ENCODE results near the gene GMDS. TPM values are rescaled to one million over a fixed set of nuclear protein-coding genes. Genes with fewer than 3 reads are reported as not detected.

Gene GMDS
- total RNA-seq, 1 donor from 2014 or later = 30.2 TPM

- Histone ChIP-seq H3K9me3 (no peaks in the 10 kb centered on the region), H3K4me3 (no peak overlapping the region), H3K4me1 (no peaks in the 10 kb centered on the region), H3K27ac (no peak overlapping the region), H3K36me3 (no peaks in the 10 kb centered on the region), H3K27me3 (no peaks in the 10 kb centered on the region)
- no peak for TF ChIP-seq CTCF (IDR thresholded peaks at IDR 0.05)
- no peak for TF ChIP-seq POLR2AphosphoS5 (IDR thresholded peaks at IDR 0.05; ENCODE audit: insufficient read depth in 1 of 2, low read depth in 1 of 2)
- DNase-seq (ENCODE audit: extremely low spot score in 2 of 2) = no peak
- intact Hi-C loops (cut with DNase I) = no loop called here
These were observed 57.0 kb downstream of the GMDS start for GRCh38 chr6:2188397-2188796.

GRCh38 chr6:2187826-2188225, 57.6 kb downstream of the GMDS start:
- Histone ChIP-seq H3K36me3 (no peaks in the 10 kb centered on the region), H3K9me3 (no peaks in the 10 kb centered on the region), H3K27me3 (no peaks in the 10 kb centered on the region), H3K27ac (no peak overlapping the region), H3K4me1 (no peaks in the 10 kb centered on the region), H3K4me3 (no peak overlapping the region)
- intact Hi-C loops (cut with DNase I) = no loop called here
- no peak for TF ChIP-seq POLR2AphosphoS5 (IDR thresholded peaks at IDR 0.05; ENCODE audit: insufficient read depth in 1 of 2, low read depth in 1 of 2)
- TF ChIP-seq CTCF (IDR thresholded peaks at IDR 0.05) = no peak
- TF ChIP-seq POLR2A (IDR thresholded peaks at IDR 0.05) = no peak
- DNase-seq (ENCODE audit: extremely low spot score in 2 of 2) = no peak

- H3K36me3 ChIP-seq = no peaks in the 10 kb centered on the region
- no peaks in the 10 kb centered on the region for H3K27me3 ChIP-seq
- intact Hi-C loops (cut with DNase I) = no loop called here
- no peak for DNase-seq (ENCODE audit: extremely low spot score in 2 of 2)
- no peak overlapping the region for H3K4me3 ChIP-seq
- no peak for TF ChIP-seq POLR2A (IDR thresholded peaks at IDR 0.05)
- TF ChIP-seq POLR2AphosphoS5 (IDR thresholded peaks at IDR 0.05; ENCODE audit: insufficient read depth in 1 of 2, low read depth in 1 of 2) = no peak
- no peak for TF ChIP-seq CTCF (IDR thresholded peaks at IDR 0.05)
- H3K27ac ChIP-seq = no peak overlapping the region
- H3K9me3 ChIP-seq = no peaks in the 10 kb centered on the region
- no peaks in the 10 kb centered on the region for H3K4me1 ChIP-seq
These were observed 58.9 kb downstream of the GMDS start for GRCh38 chr6:2186516-2186915.

GRCh38 chr6:2185466-2185865, 59.9 kb downstream of the GMDS start:
- TF ChIP-seq POLR2A (IDR thresholded peaks at IDR 0.05) (no peak), CTCF (IDR thresholded peaks at IDR 0.05) (no peak), POLR2AphosphoS5 (IDR thresholded peaks at IDR 0.05; ENCODE audit: insufficient read depth in 1 of 2, low read depth in 1 of 2) (no peak)
- no peak overlapping the region for H3K4me3 ChIP-seq
- H3K9me3 ChIP-seq = no peaks in the 10 kb centered on the region
- no peak for DNase-seq (ENCODE audit: extremely low spot score in 2 of 2)
- intact Hi-C loops (cut with DNase I) = no loop called here
- no peak overlapping the region for H3K27ac ChIP-seq
- no peaks in the 10 kb centered on the region for H3K36me3 ChIP-seq
- H3K27me3 ChIP-seq = no peaks in the 10 kb centered on the region
- no peaks in the 10 kb centered on the region for H3K4me1 ChIP-seq

- DNase-seq (ENCODE audit: extremely low spot score in 2 of 2) = no peak
- Histone ChIP-seq H3K4me1 (no peaks in the 10 kb centered on the region), H3K36me3 (no peaks in the 10 kb centered on the region), H3K9me3 (no peaks in the 10 kb centered on the region), H3K27me3 (no peaks in the 10 kb centered on the region), H3K4me3 (no peak overlapping the region), H3K27ac (no peak overlapping the region)
- TF ChIP-seq POLR2A (IDR thresholded peaks at IDR 0.05) (no peak), CTCF (IDR thresholded peaks at IDR 0.05) (no peak), POLR2AphosphoS5 (IDR thresholded peaks at IDR 0.05; ENCODE audit: insufficient read depth in 1 of 2, low read depth in 1 of 2) (no peak)
- intact Hi-C loops (cut with DNase I) = no loop called here
These were observed 60.5 kb downstream of the GMDS start for GRCh38 chr6:2184700-2185455.

Data from vagina (tissue), 2 donors.